Natural killer cell treated with Interleukin-12 subunit alpha and Interleukin-12 subunit beta and Interleukin-15 and Interleukin-18, amount 100 ng/mL, for 72 hours (primary cell): ENCODE measurements around the gene LKAAEAR1. TPM values are rescaled to one million over a fixed set of nuclear protein-coding genes. Genes with fewer than 3 reads are reported as not detected.

Experiments
- ATAC-seq, 2 donors: fragments of 150-1000 bp; cut with Tn5 transposase in 1 of 2; sonication (Bioruptor Pico), chemical (Tn5 transposase) in 1 of 2; 2 replicates each; pipeline ENCODE4 v1.10.0; 2021
- DNase-seq: peaks from one replicate; pipeline ENCODE4 v3.0.0; 2022; ENCODE audit warnings: low spot score
- H3K27ac Mint-ChIP-seq, 2 donors: 1 replicate in 1 of 2; 2 replicates in 1 of 2; pipeline ENCODE4 v1.8.0; 2022; ENCODE audit warnings: mixed read lengths in 2 of 2, mild to moderate bottlenecking in 1 of 2, moderate library complexity in 1 of 2
- H3K27me3 Mint-ChIP-seq, 2 donors: 1 replicate in 1 of 2; 2 replicates in 1 of 2; pipeline ENCODE4 v1.8.0; 2022; ENCODE audit warnings: mixed read lengths in 2 of 2
- H3K36me3 Mint-ChIP-seq: one replicate; pipeline ENCODE4 v1.8.0; 2022; ENCODE audit warnings: mixed read lengths
- H3K4me1 Mint-ChIP-seq, 2 donors: 1 replicate in 1 of 2; 2 replicates in 1 of 2; pipeline ENCODE4 v1.8.0; 2022; ENCODE audit warnings: low read depth in 2 of 2, mixed read lengths in 2 of 2, mild to moderate bottlenecking in 1 of 2
- H3K4me3 Mint-ChIP-seq: one replicate; pipeline ENCODE4 v1.8.0; 2022; ENCODE audit warnings: mixed read lengths
- H3K9me3 Mint-ChIP-seq: 2 replicates; pipeline ENCODE4 v1.8.0; 2022; ENCODE audit warnings: mixed read lengths
- total RNA-seq, 2 donors: library from RNA; stranded (reverse); gene quantifications; one replicate each; pipeline ENCODE4 v1.2.3, GENCODE V29; 2022

LKAAEAR1 gene
- total RNA-seq, 2 donors from 2014 or later: not detected

GRCh38 chr20:64045346-64046011 is 38.7 kb downstream of the LKAAEAR1 start:
- Mint-ChIP-seq H3K27ac (no peak overlapping the region), H3K36me3 (no peaks in the 10 kb centered on the region), H3K9me3 (no peaks in the 10 kb centered on the region), H3K27me3 (peaks cover 16 to 24% of the 10 kb centered on the region in 2 donors), H3K4me1 (no peaks in the 10 kb centered on the region), H3K4me3 (no peak overlapping the region)
- no peak for ATAC-seq
- no peak for DNase-seq

- no peaks in the 10 kb centered on the region for H3K9me3 Mint-ChIP-seq
- H3K4me1 Mint-ChIP-seq: no peaks in the 10 kb centered on the region
- ATAC-seq (no peak), DNase-seq (no peak)
- H3K27me3 Mint-ChIP-seq: peaks cover 19 to 24% of the 10 kb centered on the region in 2 donors
- H3K27ac Mint-ChIP-seq: no peak overlapping the region
- H3K36me3 Mint-ChIP-seq: no peaks in the 10 kb centered on the region
- no peak overlapping the region for H3K4me3 Mint-ChIP-seq
Observed at GRCh38 chr20:64044484-64045247, 39.5 kb downstream of the LKAAEAR1 start.

- Mint-ChIP-seq H3K27me3 (peaks cover 19 to 24% of the 10 kb centered on the region in 2 donors), H3K27ac (no peak overlapping the region), H3K4me3 (no peak overlapping the region), H3K9me3 (no peaks in the 10 kb centered on the region), H3K36me3 (no peaks in the 10 kb centered on the region), H3K4me1 (no peaks in the 10 kb centered on the region)
- no peak for ATAC-seq
- DNase-seq: no peak
Observed at GRCh38 chr20:64043768-64044167, 40.4 kb downstream of the LKAAEAR1 start.

GRCh38 chr20:64042054-64042781 is 42.0 kb downstream of the LKAAEAR1 start:
- no peaks in the 10 kb centered on the region for H3K36me3 Mint-ChIP-seq
- no peak overlapping the region for H3K4me3 Mint-ChIP-seq
- H3K27me3 Mint-ChIP-seq: peaks cover 17 to 21% of the 10 kb centered on the region in 2 donors
- DNase-seq (no peak), ATAC-seq (no peak)
- H3K27ac Mint-ChIP-seq: no peak overlapping the region
- peaks cover 2 to 5% of the 10 kb centered on the region in 2 donors for H3K4me1 Mint-ChIP-seq
- no peaks in the 10 kb centered on the region for H3K9me3 Mint-ChIP-seq

GRCh38 chr20:64041781-64042053 is 42.5 kb downstream of the LKAAEAR1 start:
- Mint-ChIP-seq H3K9me3 (no peaks in the 10 kb centered on the region), H3K36me3 (no peaks in the 10 kb centered on the region), H3K27ac (no peak overlapping the region), H3K27me3 (peaks cover 12 to 17% of the 10 kb centered on the region in 2 donors), H3K4me1 (peaks cover 2 to 5% of the 10 kb centered on the region in 2 donors), H3K4me3 (no peak overlapping the region)
- ATAC-seq: no peak
- no peak for DNase-seq

- Mint-ChIP-seq H3K4me1 (peaks cover 2 to 5% of the 10 kb centered on the region in 2 donors), H3K27me3 (peaks cover 7 to 13% of the 10 kb centered on the region in 2 donors), H3K27ac (no peak overlapping the region), H3K9me3 (no peaks in the 10 kb centered on the region), H3K4me3 (no peak overlapping the region), H3K36me3 (no peaks in the 10 kb centered on the region)
- DNase-seq (no peak), ATAC-seq (no peak)
Observed at GRCh38 chr20:64041040-64041780, 43.0 kb downstream of the LKAAEAR1 start.

GRCh38 chr20:64040231-64041039 is 43.8 kb downstream of the LKAAEAR1 start:
- DNase-seq (no peak), ATAC-seq (no peak)
- H3K27ac Mint-ChIP-seq: no peak overlapping the region
- H3K9me3 Mint-ChIP-seq: no peaks in the 10 kb centered on the region
- no peak overlapping the region for H3K4me3 Mint-ChIP-seq
- H3K36me3 Mint-ChIP-seq: no peaks in the 10 kb centered on the region
- H3K4me1 Mint-ChIP-seq: peaks cover 2 to 5% of the 10 kb centered on the region in 2 donors
- peaks cover 0 to 8% of the 10 kb centered on the region in 2 donors for H3K27me3 Mint-ChIP-seq

- Mint-ChIP-seq H3K27me3 (peaks cover 0 to 8% of the 10 kb centered on the region in 2 donors), H3K36me3 (no peaks in the 10 kb centered on the region), H3K27ac (no peak overlapping the region), H3K4me3 (peak overlapping the region; percentile 36), H3K4me1 (peaks cover 7 to 12% of the 10 kb centered on the region in 2 donors), H3K9me3 (no peaks in the 10 kb centered on the region)
- DNase-seq (no peak), ATAC-seq (no peak)
Observed at GRCh38 chr20:64039293-64040160, 44.7 kb downstream of the LKAAEAR1 start.

GRCh38 chr20:64038565-64039292 is 45.5 kb downstream of the LKAAEAR1 start:
- ATAC-seq (peak; percentile 78 to 90), DNase-seq (peak; percentile 77)
- Mint-ChIP-seq H3K27ac (no peak overlapping the region), H3K4me1 (peaks cover 7 to 18% of the 10 kb centered on the region in 2 donors), H3K27me3 (peaks cover 0 to 8% of the 10 kb centered on the region in 2 donors), H3K9me3 (no peaks in the 10 kb centered on the region), H3K36me3 (no peaks in the 10 kb centered on the region), H3K4me3 (peak overlapping the region; percentile 36)

GRCh38 chr20:64038224-64038564 is 46.0 kb downstream of the LKAAEAR1 start:
- H3K4me3 Mint-ChIP-seq: no peak overlapping the region
- DNase-seq: no peak
- no peak overlapping the region for H3K27ac Mint-ChIP-seq
- no peaks in the 10 kb centered on the region for H3K9me3 Mint-ChIP-seq
- peaks cover 0 to 8% of the 10 kb centered on the region in 2 donors for H3K27me3 Mint-ChIP-seq
- no peaks in the 10 kb centered on the region for H3K36me3 Mint-ChIP-seq
- H3K4me1 Mint-ChIP-seq: peaks cover 7 to 18% of the 10 kb centered on the region in 2 donors
- peak; percentile 19 to 22 for ATAC-seq

GRCh38 chr20:64037498-64038213 is 46.5 kb downstream of the LKAAEAR1 start:
- no peak for ATAC-seq

More at GRCh38 chr20:64037498-64038213, 46.5 kb downstream of the LKAAEAR1 start:
- Mint-ChIP-seq H3K27ac (no peak overlapping the region), H3K36me3 (no peaks in the 10 kb centered on the region), H3K4me3 (peak overlapping the region; percentile 47), H3K9me3 (no peaks in the 10 kb centered on the region), H3K4me1 (peaks cover 7 to 18% of the 10 kb centered on the region in 2 donors), H3K27me3 (peaks cover 0 to 8% of the 10 kb centered on the region in 2 donors)
- DNase-seq: no peak
